GM18517 (cell line): ENCODE results near the gene CHST9.
"Not testable (repeated sequence)": the region's sequence is repeated elsewhere in the genome, so short reads cannot be mapped to it uniquely, and the experiment has no call there.

Experiments used
- ATAC-seq: cut with Tn5 transposase; IDR thresholded peaks from one replicate; pipeline ENCODE4 v1.9.1; 2021; ENCODE audit warnings: mild to moderate bottlenecking, moderate library complexity; ENCODE audit not compliant: unreplicated experiment

CHST9 gene

GRCh38 chr18:27185025-27185763, at the start of gene CHST9:
Gene CHST9 (minus strand): TSS chr18:27185308. CDS start chr18:27142809, 42,499 bp downstream.
- ATAC-seq = no peak

GRCh38 chr18:27232355-27232754, 47.2 kb upstream of the CHST9 start:
- not testable (repeated sequence) for ATAC-seq

GRCh38 chr18:27231671-27232070, 46.6 kb upstream of the CHST9 start:
- not testable (repeated sequence) for ATAC-seq

GRCh38 chr18:27231221-27231620, 46.1 kb upstream of the CHST9 start:
- not testable (repeated sequence) for ATAC-seq

- ATAC-seq = no peak
These were observed 42.6 kb upstream of the CHST9 start for GRCh38 chr18:27227721-27228120.

- ATAC-seq = no peak
These were observed 41.5 kb upstream of the CHST9 start for GRCh38 chr18:27226556-27227075.

- ATAC-seq = no peak
These were observed 40.9 kb upstream of the CHST9 start for GRCh38 chr18:27225947-27226481.

- no peak for ATAC-seq
These were observed 38.6 kb upstream of the CHST9 start for GRCh38 chr18:27223526-27224291.

GRCh38 chr18:27214831-27215230, 29.7 kb upstream of the CHST9 start:
- ATAC-seq = no peak

GRCh38 chr18:27213123-27213717, 28.1 kb upstream of the CHST9 start:
- no peak for ATAC-seq

GRCh38 chr18:27211569-27211968, 26.5 kb upstream of the CHST9 start:
- ATAC-seq = no peak

- no peak for ATAC-seq
These were observed 21.3 kb upstream of the CHST9 start for GRCh38 chr18:27206411-27206810.

GRCh38 chr18:27202741-27203140, 17.6 kb upstream of the CHST9 start:
- ATAC-seq = no peak

GRCh38 chr18:27198036-27198435, 12.9 kb upstream of the CHST9 start:
- ATAC-seq = no peak

GRCh38 chr18:27188309-27188708, 3.2 kb upstream of the CHST9 start:
- no peak for ATAC-seq

GRCh38 chr18:27185897-27186296, 789 bp upstream of the CHST9 start:
- no peak for ATAC-seq

- no peak for ATAC-seq
These were observed 738 bp downstream of the CHST9 start for GRCh38 chr18:27184115-27185024.

GRCh38 chr18:27181726-27182125, 3.4 kb downstream of the CHST9 start:
- ATAC-seq = no peak

- no peak for ATAC-seq
These were observed 6.7 kb downstream of the CHST9 start for GRCh38 chr18:27178424-27178823.

GRCh38 chr18:27175914-27176313, 9.2 kb downstream of the CHST9 start:
- ATAC-seq = no peak
